GM21737 (cell line): ENCODE data around the gene CACNA2D3.

ENCODE experiments used
- ATAC-seq: cut with Tn5 transposase; IDR thresholded peaks from one replicate; pipeline ENCODE4 v1.9.1; 2021; ENCODE audit warnings: mild to moderate bottlenecking, moderate library complexity; ENCODE audit not compliant: unreplicated experiment

The CACNA2D3 gene

GRCh38 chr3:54358969-54359694, 236.8 kb downstream of the CACNA2D3 start:
- ATAC-seq: no peak

DNA sequence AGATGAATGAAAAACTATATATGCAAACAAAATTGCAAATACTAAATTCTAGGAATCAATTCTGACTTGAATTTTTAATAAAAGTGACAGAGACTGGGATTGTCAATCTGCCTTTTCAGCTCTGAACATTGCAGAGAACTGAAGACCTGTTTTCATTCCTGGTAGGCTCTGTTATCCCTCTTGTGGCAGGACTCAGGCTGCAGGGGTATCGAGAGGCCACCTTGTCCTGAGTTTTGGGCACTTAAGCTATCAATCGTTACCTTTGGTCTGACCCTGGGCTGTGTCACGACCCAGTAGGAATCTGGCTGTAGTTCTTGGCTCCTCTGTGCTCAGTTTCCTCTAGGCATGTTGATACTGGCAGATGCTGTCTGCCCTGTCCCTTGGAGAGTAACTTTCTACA, 238.0 kb downstream of the CACNA2D3 start:
- no peak for ATAC-seq

DNA sequence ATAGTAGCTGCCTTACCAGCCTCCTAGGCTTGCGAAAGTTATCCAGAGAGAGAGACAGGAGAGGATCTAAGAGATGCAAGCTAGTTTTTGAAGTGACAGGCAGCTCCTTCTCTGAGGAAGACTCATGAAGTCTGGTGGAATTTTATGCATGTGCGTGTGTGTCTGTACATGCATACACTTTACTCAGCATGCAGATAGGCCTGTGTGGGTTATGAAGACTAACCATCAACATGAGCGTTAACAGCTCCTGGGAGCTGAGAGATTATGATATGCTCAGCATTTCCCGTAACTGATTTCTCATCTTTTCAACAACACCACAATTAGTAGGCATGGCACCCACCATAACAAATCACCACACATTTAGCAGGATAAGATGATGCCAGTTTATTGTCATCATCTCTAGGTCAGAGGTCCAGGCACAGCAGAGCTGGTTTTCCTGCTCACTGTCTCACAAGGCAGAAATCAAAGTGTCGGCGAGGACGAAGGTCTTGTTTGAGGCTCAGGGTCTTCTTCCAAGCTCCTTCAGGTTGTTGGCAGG, 239.5 kb downstream of the CACNA2D3 start:
- ATAC-seq: no peak

DNA sequence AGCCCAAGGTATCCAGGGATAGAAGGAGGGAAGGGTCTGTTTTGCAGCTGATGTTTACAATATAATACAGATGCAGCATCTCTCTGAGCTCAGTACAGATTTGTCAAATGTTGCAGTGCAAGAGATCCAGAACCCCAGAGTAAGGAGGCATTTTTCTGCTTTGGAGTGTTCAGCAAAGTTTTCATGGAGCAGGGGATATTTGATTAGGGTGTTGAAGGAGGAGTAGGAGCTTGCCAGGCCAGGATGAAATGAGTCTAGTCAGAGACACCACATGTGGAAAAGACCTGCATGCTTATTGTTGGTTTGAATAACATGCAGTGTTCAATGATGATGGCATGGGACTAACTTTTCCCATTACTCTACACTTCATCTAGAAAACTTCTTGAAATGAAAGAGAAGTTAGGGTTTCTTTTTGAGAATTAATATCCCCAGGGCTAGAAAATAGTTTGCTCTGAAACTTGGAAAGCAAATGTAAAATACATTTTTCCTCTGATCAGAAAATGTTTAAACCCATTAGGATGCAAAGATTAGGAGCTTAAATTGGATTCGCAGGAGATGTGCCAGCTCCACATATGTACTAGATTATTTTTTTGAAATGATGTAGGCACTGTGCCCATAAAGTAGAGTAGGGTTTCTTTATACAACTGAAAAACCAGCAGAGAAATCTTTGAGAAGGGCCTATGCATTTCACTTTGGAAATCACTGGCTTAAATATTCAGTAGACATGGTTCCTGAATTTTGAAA, 243.8 kb downstream of the CACNA2D3 start:
- ATAC-seq: no peak

- no peak for ATAC-seq
Measured at GRCh38 chr3:54366839-54367238, 244.5 kb downstream of the CACNA2D3 start.

DNA sequence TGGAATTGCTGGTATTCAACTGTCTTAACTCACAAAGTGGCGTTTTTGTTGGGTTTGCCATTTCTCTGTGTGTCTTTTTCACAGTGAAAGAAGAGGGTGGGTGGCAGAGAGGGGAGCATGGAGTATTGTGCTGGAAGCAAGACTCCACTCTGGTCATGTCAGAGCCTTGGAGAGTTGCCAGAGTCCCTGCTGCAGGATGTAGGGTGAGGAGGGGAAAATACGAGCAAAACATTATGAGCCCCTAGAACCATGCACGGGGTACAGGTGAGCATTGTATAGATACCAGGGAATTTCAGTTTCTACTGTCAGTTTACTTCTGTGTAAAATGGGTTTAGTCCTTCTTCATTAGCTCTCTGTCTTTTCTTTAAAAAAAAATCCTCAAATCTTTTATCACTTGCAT, 249.9 kb downstream of the CACNA2D3 start:
- no peak for ATAC-seq

DNA sequence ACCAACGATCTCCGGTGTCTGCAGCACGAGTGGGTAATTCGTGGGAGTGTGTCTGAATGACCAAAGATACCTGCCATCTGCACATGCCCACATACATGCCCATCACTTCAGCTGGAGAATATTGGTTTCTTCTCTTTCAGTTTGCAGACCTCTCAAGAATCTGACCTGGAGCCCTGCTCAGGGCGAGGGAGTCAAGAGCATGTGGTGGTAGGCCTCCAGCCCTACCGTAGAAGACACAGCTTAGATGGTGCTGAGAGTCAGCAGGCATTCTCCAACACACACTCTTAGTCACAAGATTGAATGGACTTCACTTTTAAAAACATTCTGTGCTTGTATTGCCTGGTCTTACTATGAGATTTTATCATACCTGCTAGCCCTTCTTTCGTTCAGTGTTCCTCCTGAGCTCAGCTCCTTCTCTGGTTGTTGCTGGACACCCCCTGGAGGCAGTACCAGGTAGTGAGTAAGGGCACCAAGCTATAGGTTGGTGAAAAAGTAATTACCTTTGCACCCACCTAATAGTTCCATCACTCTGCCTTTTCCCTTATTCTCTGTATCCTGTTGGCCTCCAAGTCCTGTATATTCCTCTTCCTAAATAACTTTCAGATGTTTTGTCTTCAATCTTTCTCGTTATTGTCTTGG, 252.0 kb downstream of the CACNA2D3 start:
- ATAC-seq: no peak

- ATAC-seq: no peak
Measured at GRCh38 chr3:54376142-54376807, 253.9 kb downstream of the CACNA2D3 start.

DNA sequence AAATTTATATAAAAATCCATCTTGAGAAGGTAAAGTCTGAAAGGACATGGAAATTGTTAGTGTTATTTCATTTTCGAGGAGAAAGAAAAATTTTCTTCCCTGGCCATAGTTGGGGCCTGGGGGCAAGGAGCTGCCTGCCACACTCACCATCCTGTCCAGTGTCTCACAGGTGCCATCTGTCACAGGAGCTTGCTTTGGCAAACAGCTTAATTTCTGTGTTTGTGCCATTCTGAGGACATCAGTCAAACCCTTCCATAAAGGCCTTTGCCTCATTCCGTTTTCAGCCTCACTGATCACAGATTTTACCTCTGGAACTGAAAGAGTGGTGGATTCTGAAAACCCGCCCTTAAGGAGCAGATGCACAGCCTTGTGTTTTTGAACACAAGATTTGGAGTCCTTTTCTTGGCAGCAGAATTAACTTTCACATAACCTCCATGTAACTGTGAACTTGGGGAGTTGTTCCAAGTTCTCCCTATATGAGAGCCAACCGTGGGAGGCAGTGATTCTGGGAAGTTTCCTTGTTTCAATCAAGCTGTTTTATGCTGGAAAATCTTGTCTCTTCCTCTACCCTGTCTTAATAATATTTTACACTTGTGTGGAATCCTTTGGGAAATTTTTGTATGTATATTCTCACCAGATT, 254.7 kb downstream of the CACNA2D3 start:
- no peak for ATAC-seq

DNA sequence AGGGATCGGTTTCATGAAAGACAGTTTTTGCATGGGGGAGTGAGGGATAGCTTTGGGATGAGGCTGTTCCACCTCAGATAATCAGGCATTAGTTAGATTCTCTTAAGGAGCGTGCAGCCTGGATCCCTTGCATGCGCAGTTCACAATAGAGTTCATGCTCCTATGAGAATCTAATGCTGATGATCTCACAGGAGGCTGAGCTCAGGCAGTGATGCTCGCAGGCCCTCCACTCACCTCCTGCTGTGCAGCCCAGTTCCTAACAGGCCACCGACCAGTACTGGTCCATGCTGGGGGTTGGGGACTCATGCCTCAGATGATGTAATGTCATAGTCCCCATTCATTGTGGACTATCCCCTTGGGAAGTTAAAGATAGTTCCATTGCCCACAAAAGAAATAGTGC, 255.8 kb downstream of the CACNA2D3 start:
- no peak for ATAC-seq

DNA sequence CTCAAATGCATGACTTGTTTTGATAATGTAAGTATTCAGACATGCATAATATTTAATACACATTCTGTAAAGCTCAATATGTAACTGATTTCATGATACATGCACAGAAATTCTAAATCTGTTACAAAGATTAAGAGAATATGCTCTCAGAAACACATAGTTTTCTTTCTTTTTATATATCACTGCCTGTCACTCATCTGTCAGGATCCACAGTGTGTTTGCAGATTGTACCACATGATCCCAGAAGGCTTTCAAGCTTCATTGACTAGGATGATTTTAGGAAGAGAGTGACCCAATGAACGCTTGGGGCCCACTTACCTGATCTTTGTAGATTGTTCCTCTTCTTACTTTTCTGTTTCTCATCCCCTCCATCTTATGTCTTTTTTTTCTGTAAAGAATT, 261.9 kb downstream of the CACNA2D3 start:
- no peak for ATAC-seq

DNA sequence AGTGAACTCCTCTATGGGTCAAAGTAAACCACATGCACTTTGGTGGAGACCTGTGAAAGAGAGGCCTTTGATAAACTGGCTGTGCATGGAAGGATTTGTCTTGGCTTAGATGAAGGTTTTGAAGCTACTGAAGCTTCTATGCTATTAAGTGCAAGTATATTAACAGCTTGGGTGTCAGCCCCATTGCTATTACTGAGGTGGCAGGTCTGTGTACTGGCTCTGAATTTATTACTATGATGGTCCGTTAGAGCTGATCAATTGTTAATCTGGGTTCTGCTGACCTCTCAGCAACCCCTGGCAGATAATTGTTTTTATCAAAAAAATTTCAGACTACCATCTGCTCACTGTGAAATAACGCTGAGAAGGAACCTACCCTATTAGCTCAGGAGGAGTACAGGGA, 268.2 kb downstream of the CACNA2D3 start:
- no peak for ATAC-seq

- no peak for ATAC-seq
Measured at GRCh38 chr3:54393150-54393549, 270.8 kb downstream of the CACNA2D3 start.

DNA sequence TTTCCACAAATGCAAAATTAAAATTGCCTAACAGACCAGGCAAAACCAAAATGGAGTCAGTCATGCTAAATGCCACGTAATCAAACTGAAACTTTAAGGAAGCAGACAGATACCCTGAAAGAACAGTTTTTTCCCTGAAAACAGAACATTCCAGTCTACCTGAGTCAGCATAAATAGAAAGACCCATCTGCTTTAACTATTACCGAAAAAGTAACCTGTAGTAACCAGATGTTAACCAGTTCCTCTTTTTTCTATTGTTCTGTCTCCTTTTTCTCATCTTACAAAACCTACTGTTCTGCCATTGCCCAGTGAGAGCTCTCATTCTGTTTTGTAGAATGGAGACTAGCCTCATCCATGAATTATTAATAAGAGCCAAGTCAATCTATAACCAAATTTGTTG, 286.0 kb downstream of the CACNA2D3 start:
- ATAC-seq: no peak

- ATAC-seq: no peak
Measured at GRCh38 chr3:54421943-54422342, 299.6 kb downstream of the CACNA2D3 start.

DNA sequence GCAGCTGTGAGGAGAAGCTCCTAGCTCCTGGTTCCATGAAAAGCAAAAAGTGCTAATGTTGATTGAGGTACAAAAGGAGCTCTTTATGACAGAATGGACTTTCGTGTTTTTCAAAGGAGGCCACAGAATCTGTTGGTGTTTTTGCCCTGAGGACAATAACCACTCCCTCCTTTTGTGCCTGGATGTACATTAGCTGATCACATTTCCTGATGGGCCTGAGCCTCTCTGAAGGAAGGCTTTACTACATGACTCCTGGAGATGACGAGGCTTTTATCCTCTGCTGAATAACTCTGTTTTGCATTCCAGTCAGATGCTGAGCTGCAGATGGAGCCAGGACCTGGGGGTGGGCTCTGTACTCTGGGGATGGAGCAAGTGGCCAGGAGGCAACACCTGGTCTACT, 301.9 kb downstream of the CACNA2D3 start:
- ATAC-seq: no peak

GRCh38 chr3:54426381-54426780, 304.0 kb downstream of the CACNA2D3 start:
- ATAC-seq: no peak

DNA sequence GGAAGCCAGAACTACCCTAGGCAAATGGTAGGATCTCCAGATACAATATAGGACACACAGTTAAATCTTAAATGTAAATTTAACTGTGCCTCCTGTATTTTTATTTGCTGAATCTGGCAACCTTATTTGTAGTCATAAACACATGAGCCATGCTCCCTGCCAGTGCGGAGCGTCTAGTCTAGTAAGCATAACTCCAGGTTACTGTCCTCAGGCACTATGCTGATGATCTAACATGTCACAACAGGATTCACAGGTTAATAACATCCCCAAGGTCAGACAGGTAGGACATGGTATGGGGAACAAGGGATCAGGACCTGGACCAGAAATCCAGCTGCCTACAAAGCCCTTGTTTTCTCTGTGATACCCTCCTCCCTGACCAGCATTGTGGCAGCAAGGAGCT, 305.1 kb downstream of the CACNA2D3 start:
- no peak for ATAC-seq

DNA sequence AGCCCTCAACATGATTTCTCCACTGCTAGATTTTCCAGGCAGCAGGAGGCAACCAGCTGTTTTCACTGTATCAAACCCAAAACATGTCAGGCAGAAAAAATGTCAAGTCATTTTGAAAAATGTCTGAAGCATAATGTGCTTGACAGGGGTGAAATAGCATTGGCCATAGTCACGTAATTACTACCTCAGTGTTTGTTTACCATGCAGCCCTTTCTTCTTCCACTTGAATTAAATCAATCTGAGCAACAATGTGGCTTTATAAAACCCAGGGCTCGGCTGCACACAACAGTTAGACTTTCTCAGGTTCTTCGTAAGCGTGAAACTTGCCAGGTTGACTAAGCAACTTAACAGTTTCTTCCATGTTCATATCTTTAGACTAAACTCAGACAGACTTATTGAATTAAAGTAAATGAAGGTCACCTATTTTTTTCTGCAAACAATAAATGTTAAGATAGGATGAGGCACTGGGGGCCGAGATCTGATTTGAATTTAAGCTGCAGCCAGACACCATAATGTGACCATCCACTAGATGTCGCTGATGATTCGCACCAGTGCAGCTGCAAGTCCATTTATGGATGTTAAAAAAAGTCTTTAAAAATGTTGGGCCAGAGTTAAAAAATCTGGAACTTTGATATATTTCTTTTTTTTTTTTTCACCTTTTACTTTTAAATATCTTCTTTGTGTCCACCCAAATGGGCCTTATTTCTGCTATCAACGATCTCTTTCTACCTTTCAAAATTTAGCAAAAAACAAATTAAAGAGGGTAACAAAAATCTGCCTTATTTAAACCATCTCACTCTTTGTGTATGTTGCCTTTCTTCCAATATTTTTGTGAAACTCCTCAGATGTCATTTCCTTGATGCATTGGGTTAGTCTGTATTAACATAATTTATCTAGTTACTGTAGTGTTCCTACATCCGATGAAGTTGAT, 305.9 kb downstream of the CACNA2D3 start:
- no peak for ATAC-seq

DNA sequence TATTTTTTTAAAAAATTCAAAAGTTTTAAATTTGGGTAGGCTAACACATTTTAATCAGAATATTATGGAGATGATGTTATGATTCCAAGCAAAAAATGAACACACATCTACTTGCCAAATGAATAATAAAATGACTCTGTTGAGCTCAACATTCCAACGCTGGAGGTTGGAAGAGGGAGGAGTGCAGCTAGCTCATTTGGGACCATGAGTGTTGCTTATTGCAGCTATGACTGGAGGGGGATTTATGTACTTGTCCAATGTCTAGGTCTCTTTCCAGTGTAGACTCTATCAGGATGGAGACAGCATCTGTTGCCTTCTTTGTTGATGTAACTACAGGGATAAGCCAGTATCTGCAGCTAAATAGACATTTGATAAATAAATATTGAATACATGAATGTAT, 310.6 kb downstream of the CACNA2D3 start:
- no peak for ATAC-seq
